GM21576 (cell line): ENCODE results near the gene MAPK11.

Experiments used
- ATAC-seq: cut with Tn5 transposase; IDR thresholded peaks from one replicate; pipeline ENCODE4 v1.9.1; 2021; ENCODE audit warnings: mild to moderate bottlenecking, moderate library complexity; ENCODE audit not compliant: unreplicated experiment

Gene MAPK11

GRCh38 chr22:50262973-50263617 is 7.1 kb downstream of the MAPK11 start:
- no peak for ATAC-seq

- no peak for ATAC-seq
These were observed 7.7 kb downstream of the MAPK11 start for GRCh38 chr22:50262460-50262911.

- no peak for ATAC-seq
These were observed 8.3 kb downstream of the MAPK11 start, which contains the start of gene MAPK12 for GRCh38 chr22:50261615-50262459. Gene MAPK12, minus strand, starts transcription at chr22:50261683. Its CDS starts 174 bp downstream, at chr22:50261509.

DNA sequence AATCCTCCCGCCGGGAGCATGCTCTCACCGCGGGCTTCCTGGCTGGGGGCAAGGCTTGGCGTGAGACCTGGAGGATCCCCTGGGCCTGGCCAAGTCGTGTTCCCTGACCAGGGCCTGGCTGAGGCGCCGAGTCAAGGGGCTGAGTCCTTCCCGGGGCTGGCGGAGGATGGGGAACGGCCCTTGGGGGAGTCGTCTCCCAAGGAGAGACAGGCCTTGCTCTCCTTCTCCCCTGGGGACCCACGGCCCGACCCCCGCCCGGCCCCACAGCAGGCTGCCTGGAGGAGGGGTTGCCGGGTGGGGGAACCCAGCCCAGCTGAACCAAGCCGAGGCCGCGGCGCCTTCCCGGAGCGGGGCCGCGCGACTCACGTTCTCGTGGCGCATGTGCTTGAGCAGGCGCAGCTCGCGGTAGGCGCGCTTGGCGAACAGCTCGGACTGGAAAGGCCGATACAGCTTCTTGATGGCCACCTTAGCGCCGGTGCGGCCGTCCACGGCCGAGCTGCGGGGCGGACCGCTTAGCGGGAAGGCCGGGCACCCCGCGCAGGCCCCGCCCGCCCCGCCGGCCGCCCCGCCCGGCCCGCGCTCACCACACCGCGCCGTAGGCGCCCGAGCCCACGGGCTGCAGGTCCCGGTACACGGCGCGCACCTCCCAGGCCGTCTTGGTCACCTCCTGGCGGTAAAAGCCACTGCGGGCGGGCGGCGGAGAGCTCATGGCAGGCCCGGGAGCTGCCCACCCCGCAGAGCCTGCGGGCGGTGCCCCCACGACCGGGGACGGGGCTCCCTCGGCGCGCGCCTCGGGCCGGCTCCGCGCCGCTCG is 9.2 kb downstream of the MAPK11 start:
- ATAC-seq = no peak

GRCh38 chr22:50260434-50260800 is 9.8 kb downstream of the MAPK11 start:
- ATAC-seq = no peak

DNA sequence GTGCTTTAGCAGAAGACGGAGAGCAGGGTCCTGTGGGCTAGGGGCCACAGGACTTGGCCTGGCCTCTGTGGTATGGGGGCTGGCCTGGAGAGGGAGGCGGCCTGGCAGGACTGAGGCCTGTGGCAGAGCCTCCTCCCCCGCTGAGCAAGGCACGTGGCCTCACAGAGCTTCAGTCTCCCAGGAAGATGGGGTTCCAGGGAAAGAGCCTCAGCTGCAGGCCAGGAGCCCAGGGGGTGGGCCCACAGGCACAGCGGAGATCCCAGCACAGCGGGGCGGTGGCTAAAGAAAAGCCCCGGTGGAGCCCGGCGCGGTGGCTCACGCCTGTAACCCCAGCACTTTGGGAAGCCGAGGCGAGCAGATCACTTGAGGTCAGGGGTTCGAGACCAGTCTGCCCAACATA is 10.9 kb downstream of the MAPK11 start:
- ATAC-seq = no peak

DNA sequence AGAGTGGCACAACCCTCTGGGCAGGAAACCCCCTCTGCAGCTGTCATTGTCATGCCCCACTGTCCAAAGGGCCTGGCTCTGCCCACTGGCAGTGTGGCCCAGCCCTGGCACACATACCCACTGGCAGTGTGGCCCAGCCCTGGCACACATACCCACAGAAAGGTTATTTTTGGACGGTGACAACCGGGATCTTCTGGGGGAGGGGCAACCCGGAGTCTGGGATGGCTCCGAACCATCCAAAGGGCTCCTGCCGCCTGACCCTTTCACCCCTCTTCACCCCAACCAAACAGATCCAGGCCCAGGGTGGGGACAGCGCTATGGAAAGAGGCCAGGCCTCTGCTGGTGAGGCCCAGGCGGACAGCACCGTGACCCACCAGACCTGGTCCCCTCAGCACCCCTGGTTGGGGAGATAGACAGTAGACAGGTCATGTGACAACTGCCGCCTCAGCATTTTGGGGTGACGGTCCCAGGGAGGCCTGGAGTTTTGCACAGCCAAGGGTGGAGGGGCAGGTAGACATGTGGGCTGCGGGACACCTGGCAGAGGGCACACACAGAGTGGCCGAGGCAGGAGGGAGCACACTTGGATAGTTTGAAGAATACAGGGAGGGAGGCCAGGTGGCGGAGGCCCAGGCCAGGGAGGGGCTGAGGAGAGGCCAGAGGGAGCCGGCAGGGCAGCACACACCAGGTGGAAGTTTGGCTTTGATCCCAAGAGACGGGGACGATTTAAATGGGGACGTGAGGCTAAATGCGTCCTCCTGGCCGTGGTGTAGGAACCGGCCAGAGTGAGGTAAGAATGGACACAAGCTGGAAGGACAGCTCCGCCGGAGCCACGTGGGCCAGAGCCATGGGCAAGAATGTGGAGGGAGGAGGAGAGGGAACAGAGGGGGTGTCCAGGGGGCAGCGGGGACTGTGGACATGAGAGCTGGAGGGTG is 11.6 kb downstream of the MAPK11 start:
- ATAC-seq = no peak

- no peak for ATAC-seq
These were observed 12.5 kb downstream of the MAPK11 start for GRCh38 chr22:50257451-50258360.

DNA sequence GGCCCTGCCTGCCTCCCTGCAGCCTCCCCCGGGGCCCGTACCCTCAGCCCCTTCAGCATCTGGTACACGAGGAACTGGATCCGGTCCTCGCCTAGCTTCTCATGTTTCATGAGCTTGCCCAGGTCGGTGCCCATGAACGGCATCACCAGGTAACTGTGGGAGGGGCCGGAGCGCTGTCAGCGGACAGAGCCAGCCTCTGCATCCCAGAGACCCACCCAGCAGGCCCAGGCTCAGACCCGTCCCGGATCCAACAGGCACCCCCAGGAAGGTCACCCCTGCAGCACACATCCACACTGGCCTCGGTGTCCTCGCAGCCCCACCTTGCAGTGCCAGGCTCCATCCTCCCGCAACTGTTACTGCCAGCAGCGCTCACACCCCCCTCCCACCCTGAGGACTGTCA is 13.1 kb downstream of the MAPK11 start:
- ATAC-seq = no peak

DNA sequence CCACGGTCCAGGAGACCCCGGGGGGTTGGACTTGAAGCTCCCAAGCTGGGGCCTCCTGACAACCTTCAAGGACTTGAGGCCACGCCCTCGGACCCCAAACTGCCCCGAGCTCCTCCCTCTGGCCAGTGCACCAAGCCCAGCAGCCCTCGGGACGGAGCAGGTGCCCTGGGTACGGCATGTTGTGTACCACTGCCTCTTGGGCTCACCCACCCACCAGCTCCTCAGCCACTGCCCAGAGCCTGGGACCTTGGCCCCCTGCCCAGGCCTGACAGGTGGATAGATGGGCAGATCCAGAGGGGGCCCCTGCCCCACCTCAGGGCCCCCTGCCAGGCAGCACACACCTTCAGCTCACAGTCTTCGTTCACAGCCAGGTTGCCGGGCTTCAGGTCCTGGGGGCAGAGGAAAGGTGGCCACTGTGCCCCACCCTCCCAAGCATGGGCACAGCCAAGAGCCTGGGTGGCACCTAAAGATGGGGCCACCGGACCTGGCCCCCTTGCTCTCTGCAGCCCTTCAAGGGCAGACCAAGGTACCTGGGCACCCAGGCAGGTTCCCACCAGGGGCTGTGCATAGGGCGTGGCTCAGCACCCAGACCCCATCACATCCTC is 13.8 kb downstream of the MAPK11 start:
- ATAC-seq = no peak

- no peak for ATAC-seq
These were observed 14.6 kb downstream of the MAPK11 start for GRCh38 chr22:50255607-50256006.

DNA sequence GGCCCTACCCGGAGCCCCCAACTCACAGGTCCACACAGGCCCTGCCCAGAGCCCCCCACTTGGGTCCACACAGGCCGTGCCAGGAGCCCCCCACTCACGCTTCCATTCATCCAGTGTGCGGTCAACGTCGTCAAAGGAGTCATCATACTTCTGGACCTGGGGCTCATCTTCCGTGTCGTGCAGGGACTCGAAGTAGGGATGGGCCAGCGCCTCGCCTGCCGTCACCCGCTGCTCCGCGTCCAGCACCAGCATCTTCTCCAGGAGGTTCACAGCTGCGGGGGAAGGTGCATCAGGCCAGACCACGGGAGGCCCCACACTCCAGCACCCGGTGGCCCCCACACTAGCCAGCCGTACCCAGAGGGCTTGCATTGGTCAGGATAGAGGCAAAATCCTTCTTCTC is 15.1 kb downstream of the MAPK11 start:
- ATAC-seq = no peak

- no peak for ATAC-seq
These were observed 16.2 kb downstream of the MAPK11 start for GRCh38 chr22:50253941-50254340.

GRCh38 chr22:50253046-50253915 is 16.9 kb downstream of the MAPK11 start:
- ATAC-seq = no peak

GRCh38 chr22:50252082-50253045 is 17.8 kb downstream of the MAPK11 start:
- no peak for ATAC-seq

DNA sequence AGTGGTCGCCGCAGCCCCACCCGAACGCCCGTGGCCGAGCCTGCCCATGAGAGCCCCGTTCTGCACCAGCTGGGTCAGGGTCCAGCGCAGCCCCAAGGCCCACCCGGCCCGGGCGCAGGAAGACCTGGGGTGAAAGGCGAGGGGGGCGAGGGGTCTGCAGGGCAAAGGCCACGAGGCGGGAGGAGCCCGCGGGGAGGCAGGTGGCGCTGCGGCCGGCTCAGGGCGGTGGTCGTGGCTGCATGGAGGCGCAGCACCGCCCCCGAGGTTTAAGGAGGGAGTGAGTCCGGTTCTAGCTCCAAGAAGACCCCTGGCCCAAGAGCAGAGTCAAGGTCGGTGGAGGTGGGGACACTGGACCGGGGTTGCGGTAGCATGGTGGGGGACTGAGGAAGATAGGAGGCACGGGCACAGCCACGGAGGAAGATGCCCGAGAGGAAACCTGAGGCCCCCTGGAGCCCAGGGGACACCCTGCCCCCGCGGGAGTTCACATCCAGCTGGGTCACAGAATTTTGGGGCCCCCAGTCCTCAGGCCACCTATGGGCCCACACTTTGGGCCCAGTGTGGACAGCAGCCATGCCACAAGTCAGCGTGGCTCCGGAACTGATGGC is 18.6 kb downstream of the MAPK11 start:
- ATAC-seq = no peak
